ENCODE results near the gene GSK3A.

DNA sequence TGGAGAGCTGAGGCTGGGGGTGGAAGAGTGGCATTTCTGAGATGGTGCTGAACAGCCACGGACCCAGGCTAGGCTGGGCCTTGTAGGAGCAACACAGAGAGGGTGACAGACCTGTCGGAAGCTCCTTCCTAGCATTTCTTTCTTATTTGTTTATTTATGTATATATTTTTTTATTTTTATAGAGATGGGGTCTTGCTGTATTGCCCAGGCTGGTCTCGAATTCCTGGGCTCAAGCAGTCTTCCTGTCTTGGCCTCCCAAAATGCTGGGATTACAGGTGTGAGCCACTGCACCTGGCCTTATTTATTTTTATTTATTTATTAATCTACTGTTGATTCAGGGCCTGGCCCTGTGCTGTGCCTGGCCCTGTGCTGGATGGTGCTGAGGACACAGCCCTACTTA lies 33.1 kb upstream of the GSK3A start:
- TF ChIP-seq, protein P1, sequence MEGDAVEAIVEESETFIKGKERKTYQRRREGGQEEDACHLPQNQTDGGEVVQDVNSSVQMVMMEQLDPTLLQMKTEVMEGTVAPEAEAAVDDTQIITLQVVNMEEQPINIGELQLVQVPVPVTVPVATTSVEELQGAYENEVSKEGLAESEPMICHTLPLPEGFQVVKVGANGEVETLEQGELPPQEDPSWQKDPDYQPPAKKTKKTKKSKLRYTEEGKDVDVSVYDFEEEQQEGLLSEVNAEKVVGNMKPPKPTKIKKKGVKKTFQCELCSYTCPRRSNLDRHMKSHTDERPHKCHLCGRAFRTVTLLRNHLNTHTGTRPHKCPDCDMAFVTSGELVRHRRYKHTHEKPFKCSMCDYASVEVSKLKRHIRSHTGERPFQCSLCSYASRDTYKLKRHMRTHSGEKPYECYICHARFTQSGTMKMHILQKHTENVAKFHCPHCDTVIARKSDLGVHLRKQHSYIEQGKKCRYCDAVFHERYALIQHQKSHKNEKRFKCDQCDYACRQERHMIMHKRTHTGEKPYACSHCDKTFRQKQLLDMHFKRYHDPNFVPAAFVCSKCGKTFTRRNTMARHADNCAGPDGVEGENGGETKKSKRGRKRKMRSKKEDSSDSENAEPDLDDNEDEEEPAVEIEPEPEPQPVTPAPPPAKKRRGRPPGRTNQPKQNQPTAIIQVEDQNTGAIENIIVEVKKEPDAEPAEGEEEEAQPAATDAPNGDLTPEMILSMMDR (IDR thresholded peaks at IDR 0.05), result no peak
- no peak for TF ChIP-seq POLR2A (IDR thresholded peaks at IDR 0.05)
